GM21528 (cell line): Measurements from ENCODE around the gene PPP4R4.
"Not testable (repeated sequence)": the region's sequence is repeated elsewhere in the genome, so short reads cannot be mapped to it uniquely, and the experiment has no call there.

ENCODE experiments used
- ATAC-seq: cut with Tn5 transposase; IDR thresholded peaks from one replicate; pipeline ENCODE4 v1.9.1; 2021; ENCODE audit warnings: mild to moderate bottlenecking, moderate library complexity; ENCODE audit not compliant: unreplicated experiment, low FRiP score

Gene PPP4R4

DNA sequence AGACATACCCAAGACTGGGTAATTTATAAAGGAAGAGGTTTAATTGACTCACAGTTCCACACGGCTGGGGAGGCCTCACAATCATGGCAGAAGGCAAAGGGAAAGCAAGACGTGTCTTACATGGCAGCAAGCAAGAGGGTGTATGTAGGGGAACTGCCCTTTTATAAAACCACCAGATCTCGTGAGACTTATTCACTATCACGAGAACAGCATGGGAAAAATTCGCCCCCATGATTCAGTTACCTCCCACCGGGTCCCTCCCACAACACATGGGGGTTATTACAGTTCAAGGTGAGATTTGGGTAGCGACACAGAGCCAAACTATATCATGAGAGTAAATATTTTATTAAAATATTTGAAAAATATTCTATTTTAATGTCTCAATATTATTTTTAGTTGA lies 94.5 kb downstream of the PPP4R4 start:
- ATAC-seq = not testable (repeated sequence)

DNA sequence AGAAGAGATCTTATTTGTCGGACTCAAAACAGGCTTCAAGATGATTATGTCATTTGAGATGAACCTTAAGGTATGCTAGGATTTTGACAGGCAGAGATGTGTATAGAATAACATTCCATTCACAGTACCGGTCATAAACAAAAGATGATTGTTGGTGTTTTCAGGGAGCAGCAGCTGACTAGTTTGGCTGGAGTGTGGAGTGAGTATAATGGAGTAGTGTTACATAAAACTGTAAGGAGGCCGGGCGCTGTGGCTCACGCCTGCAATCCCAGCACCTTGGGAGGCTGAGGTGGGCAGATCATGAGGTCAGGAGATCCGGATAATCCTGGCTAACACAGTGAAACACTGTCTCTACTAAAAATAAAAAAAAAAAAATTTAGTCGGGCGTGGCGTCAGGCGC lies 95.0 kb downstream of the PPP4R4 start:
- no peak for ATAC-seq

DNA sequence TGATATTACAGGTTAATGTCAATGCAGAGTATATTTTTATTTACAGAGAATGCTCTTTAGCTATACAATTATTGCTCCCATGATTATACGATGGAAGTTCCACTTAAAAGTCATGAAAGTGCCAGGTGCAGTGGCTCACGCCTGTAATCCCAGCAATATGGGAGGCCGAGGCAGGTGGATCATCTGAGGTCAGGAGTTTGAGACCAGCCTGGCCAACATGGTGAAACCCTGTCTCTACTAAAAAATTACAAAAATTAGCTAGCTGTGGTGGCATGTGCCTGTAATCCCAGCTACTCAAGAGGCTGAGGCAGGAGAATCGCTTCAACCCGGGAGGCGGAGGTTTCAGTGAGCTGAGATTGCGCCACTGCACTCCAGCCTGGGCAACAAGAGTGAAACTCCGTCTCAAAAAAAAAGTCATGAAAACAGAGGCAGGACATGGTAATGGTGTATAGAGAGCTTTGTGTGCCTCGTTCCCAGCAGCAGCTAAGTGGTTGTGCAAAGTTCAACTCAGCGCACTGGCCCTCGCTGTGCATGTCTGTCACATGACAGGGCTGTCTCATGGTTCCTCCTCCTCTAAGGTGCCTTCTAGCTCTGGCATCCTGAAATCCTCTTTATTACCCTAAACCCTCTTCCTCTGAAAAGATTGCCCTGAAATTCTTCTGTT lies 102.9 kb downstream of the PPP4R4 start:
- ATAC-seq = not testable (repeated sequence)

DNA sequence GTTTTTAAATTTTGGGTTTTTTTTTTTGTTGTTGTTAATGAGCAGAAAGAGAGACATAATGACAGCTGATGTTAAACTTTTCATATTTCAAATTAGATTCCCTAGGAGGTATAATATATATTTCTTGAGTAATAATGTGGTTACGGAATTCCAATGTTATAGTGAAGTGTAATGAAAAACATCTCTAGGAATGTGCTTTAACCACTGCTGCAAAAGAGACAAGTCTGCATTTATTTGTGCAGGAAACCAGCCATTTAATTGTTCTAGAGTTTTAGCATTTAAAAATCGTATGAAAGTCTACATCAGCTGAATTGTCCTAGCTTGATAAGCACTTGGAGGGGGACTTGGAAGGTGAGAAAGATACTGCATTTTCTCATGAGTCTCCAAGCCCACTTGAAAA lies 104.6 kb downstream of the PPP4R4 start:
- ATAC-seq = no peak

DNA sequence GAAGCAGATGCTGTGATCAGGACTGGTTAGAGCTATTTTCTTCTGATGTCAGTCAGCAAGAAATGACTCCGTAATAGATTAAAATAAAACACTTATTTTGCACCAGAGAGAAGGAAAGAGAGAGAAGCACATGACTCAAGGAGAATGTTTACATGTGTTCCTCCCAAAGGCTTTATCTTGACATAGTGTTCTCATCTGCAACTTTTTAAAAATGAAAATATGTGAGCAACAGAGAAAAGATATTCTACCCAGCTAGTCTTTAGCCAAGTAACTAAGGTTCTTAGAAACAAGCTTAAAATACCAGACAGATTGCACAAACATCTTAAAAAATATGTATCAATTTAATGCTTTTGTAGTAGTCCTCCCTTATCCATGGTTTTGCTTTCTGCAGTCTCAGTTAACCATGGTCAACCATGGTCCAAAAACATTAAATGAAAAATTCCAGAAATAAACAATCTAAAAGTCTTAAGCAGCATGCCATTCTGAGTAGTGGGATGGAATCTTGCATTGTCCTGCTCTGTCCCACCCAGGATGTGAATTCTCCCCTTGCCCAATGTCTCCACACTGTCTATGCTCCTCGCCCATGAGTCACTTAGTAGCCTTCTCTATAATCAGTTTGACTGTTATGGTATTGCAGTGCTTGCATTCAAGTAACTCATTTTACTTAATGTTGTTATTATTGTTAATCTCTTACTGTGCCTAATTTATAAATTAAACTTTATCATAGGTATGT lies 109.0 kb downstream of the PPP4R4 start:
- no peak for ATAC-seq

DNA sequence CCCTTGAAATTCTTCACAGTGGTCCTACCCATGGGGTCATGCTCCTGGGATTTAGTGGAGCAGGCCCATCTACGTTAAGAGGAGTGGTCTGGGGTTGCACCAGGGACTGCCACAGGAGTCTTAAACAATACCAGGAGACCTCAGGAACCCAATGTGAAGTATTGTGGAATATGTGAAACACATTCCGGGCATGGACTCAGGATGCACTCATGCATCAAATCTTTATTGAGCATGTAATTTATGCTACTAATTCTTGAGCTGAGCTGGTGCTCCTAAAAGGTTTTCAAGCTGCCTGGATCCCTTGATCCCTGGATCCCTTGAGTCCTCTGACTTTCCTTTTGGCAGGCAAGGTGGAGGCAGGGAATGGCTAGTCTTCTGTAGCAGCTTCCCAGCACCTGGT lies 110.1 kb downstream of the PPP4R4 start:
- no peak for ATAC-seq

DNA sequence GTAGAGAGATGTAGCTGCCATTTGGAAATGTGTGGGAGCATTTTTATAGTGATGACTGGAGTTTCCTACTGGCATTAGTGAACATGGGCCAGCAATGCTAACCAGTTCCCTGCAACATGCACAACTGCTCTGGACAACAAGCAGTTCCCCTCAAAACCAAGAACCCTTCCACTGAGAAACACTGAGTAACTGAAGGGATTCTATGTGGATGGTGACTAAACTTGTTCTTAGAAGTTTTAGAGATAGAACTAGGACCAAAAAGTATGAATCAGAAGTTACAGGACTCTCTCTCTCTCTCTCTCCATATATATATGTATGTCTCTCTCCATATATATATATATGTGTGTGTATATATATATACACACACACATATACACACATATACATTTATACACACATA lies 111.0 kb downstream of the PPP4R4 start:
- ATAC-seq = no peak

DNA sequence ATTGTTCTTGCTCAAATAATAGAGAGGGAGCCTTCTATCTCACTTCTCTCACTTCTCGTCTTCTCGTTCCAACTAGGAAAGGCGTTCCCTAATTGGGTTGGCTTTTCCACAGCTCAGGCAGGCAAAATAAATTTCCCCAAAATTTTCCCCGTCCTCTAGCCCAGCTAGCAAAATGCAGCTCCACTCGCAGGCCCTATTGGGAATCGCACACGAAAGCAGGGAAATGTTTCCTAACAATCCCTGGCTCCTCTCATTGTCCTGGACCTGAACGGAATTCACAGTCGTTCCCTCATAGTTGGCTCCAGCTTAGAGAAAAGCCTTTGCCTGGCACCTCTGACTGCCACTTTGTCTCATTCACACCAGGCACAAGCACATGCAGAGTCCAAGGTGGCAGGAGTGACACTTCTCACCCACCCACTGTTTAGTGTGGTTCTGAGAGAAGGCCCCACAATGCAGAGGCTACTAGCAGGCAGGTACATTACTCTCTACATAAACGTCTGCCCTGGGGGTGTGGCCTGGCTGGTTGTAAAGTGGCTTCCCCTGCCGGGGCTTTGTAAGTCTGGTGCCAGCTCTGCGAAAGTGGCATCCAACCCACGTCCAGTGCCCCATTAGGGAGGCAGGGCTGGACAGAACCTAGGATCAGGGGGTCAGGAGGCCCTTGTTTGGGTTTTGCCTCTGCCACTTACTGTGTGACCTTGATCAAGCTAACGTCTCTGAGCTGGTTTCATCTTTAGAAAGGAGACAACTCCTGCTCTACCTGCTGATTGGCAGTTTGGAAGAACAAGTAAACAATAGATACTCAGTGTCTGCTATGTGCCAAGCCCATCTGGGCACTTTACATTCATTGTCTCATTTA lies 114.7 kb downstream of the PPP4R4 start:
- no peak for ATAC-seq

DNA sequence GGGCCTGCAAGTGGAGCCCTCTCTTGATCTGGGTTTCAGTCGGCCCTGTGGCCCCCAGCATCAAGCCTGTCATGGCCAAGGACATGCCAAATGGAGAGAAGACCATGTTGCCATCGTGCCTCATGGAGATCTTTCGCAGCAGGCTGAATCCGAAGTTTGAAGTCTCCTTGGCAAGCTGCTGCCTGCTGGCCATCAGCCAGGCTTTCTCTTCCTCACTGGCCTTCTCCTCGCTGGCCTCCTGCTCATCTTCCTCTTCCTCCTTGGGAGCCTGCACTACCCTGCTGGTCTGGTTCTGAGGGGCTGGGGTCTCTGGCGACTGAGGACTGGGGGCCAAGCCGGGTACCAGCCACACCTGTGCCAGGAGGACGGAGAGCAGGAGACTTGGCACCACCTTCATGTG lies 116.1 kb downstream of the PPP4R4 start:
- no peak for ATAC-seq

DNA sequence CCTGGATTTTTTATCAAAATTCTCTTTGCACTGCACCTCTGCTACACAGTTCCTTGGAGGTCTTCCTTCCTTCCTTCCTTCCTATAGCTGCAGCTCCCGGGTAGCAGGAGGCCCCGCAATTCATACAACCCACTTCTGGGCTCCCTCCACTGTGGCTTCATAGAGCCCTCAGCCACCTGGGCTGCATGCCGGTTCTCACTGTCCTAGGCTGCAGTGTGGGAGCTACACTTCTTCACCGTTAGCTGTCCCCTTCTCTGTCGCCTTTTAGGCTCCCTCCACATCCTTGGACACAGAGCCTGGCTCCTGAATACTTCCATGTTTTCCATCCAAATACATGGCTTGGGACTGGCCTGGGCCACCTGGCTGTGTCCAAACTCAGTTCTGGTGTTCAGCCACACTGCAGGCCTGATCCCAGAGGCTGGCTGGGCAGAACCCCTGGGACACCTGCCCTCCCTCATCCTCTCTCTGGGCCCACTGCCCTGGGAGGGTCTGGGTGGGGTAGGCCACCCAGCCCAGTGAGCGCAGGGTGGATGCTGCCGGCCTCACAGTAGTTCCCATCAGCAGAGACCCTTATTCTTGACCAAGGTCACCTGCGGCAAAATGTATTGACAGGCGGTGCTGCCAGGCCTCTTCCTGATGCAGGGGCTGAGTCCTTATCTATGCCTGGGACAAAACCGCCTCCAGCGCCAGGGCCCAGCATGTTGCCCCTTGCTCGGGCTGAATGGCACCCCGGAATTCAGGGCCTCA lies 117.2 kb downstream of the PPP4R4 start:
- no peak for ATAC-seq

DNA sequence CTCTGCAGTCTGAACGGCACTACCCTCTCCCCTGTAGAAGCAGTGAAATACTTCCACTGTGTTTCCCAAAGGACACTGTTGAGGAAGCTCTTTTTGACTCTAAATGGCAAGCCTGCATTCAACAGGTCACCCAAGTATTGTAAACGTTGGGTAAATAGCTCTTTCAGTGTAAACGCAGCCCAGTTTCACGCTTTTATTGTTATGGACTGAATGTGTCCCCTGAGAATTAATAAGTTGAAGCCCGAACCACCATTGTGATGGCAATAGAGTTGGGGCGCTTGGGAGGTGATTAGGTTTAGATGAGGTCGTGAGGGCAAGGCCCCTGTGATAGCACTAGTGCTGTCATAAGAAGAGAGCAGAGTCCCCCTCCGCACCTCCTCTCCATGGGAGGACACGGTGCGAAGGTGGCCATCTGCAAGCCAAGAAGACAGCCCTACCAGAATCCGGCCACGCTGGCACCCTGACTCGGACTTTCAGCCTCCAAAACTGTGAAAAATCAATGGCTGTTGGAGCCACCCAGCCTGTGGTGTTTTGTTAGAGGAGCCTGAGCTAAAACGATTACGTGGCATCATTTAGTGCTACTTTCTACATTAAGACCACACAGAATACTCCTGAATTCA lies 117.9 kb downstream of the PPP4R4 start:
- no peak for ATAC-seq

DNA sequence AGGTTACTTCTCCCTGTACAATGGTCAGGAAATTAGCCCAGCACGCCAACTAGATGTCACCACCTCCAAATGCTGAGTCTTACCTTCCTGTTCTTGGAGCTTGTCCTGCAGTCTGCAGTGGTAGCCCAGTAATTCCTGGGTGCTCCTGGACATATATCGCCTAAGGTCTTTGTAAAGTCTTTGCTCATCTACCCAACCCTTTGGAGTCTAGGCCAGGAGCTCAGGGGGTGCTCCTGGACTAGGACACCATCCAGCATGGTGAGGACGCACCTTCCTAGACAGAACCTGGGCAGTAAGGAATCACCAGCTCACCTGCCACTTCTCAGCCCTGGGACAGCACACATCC lies 118.4 kb downstream of the PPP4R4 start:
- no peak for ATAC-seq

DNA sequence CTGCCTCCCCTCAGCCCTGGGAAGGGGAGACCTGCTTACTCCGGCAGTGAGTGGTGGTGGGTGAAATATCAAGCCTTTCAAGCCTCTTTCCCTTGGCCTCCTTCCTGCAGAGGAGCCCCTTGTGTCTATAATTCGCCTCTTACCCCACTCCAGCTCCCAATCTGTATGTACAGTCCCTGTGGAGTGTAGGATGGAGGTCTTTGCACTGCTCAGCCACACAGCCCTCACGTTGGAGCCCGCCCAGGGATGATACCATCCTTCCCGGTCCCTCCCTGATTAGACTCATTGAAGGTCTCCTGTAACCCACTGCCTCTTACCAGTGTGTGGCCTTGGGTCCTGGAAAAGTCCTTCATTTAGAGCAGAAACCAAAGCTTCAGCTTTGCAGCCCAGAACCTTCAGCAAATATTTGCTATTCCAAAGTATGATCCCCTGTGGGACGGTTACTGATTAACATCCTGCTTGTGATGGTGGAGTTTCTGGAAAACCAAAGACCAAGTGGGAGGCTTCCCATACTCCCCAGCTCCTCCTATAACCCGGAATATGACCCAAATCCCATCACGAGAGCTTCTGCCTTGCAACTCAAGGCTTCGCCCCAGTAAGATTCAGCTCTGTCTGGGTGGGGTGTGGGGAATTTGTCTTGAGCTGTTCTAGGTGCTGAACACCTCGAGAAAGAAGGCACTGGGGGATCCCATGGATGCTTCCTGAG lies 118.9 kb downstream of the PPP4R4 start, which contains the start of gene SERPINA10:
SERPINA10 (minus strand) TSS at position 397 of the 706 bp plus-strand sequence. CDS start 2,675 bp downstream, outside the sequence.
- no peak for ATAC-seq

DNA sequence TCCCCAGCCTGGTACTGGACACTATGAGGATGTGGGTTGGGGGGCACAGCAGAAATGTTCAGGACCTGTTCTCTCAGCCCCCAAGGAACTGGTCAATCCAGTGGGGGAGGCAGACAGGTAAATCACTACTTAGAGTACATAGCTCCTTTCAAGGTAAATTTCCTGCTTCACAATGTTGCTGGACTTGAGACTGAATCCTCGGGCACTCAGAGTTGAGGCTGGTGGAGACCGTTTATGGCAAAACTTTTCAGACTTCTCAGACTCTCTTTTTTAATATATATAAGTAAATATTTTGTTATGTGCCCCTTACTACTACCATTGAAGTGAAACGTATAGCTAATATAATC lies 119.4 kb downstream of the PPP4R4 start:
- no peak for ATAC-seq

DNA sequence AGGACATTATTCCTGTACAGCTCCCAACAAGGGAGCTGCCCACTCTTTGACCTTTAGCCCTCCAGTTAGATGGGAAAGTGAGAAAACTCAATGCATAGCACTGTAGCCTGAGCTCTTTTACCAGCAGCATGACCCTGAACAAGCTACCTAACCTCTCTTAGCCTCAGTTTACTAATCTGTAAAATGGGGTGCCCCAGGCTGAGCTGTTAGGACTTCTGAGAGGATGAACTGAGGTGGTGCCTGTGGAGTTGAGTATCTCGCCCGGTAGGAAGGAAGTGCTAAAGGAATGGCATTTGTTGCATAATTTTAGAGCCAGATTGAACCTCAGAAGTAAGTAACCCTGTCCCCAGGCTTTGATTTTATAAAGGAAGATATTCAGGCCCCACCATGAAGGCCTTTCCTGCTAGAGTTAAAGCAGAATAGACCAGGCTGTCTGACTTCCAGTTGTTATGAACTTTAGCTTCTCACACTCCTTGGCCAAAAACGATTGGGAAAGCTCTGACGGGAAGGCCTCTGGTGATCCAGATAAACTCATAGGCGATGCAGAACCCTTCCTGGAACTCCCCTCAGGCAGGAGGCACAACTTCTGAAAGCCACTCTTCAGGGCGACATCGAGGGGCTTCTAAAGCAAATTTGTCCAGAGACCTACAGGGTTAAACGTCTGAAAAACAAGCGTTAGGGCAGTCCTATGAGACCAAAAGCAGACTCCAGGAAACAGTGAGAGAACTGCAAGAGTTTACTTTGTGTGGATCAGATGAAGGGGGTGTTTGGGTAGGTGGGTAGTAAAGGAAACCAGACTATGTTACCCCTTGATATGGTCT lies 121.4 kb downstream of the PPP4R4 start:
- no peak for ATAC-seq

DNA sequence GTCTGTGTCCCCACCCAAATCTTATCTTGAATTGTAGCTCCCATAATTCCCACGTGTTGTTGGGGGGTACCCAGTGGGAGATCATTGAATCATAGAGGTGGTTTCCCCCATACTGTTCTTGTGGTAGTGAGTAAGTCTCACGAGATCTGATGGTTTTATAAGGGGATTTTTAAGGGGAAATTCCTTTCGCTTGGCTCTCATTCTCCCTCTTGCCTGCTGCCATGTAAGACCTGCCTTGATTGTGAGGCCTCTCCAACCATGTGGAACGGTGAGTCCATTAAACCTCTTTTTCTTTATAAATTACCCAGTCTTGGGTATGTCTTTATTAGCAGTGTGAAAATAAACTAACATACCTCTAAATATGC lies 122.0 kb downstream of the PPP4R4 start:
- ATAC-seq = not testable (repeated sequence)

DNA sequence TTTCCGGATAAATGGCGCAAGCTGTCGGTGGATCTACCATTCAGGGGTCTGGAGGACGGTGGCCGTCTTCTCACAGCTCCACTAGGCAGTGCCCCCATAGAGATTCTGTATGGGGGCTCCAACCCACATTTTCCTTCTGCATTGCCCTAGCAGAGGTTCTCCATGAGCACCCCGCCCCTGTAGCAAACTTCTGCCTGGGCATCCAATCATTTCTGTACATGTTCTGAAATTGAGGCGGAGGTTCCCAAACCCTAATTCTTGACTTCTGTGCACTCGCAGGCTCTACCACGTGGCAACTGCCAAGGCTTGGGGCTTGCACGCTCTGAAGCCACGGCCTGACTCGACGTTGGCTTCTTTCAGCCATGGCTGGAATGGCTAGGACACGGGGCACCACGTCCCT lies 124.0 kb downstream of the PPP4R4 start:
- no peak for ATAC-seq

DNA sequence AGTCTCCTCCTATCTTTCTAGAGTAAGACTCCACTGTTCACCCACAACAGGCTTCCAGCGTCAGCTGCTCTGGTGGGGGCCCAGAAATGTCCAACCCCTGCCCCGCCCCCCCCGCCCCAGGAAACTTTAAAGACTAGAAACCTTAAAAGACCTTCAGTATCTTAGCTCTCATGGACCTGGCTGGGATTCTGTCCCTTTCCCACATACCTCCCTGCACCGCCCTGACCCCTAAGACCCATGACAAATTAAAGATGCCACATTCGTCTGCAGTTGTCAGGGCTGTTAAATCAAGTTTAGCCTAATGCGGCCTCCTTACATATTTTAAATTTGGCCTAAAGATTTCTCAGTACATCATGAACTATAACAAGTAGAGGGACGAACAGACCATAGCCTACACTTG lies 129.0 kb downstream of the PPP4R4 start:
- ATAC-seq = no peak

DNA sequence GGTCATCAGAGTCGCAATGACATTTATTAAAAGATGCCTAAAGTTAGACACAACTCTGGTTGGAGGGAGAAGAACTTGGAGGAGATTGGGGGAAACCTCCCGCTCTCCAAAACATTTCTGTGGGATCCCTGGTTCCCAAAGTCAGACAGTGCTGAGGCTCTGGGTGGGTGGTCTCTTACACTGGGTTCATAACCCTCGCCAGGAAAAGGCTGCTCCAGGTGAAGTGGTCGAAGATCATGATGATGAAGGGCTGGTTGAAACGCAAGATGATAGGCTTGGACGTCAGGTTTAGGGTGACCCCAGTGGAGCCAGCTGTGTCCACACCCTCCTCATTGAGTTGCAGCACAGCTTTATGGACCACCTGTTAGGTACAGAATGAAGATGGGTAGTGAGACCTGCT lies 130.1 kb downstream of the PPP4R4 start:
- no peak for ATAC-seq
